HG03175 (cell line): Measurements from ENCODE around the gene TAF4B.
A peak's percentile ranks its signal among the peaks of the same experiment; 100 is the strongest.
"Not testable (repeated sequence)": the region's sequence is repeated elsewhere in the genome, so short reads cannot be mapped to it uniquely, and the experiment has no call there.

Experiments
- ATAC-seq: cut with Tn5 transposase; IDR thresholded peaks from one replicate; pipeline ENCODE4 v1.9.1; 2021; ENCODE audit warnings: mild to moderate bottlenecking, moderate library complexity; ENCODE audit not compliant: unreplicated experiment

TAF4B gene

DNA sequence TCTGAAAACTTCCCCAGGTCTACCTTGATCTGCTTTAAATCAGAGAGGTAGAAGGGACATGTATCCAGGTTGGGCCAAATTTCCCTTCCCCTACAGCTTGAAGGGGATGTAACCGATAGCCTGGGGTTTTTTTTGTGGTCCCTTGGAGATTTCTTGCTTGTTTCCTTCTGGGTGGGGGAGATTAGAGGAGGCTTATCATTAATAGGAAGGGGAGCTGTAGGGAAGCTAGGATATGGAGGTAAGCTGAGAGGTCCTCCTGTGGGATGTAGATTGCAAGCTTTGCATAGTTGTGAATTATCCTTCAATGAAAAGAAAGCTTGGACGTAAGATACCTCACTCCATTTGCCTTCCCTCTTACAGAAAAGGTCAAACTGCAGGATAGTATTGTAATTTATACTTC, 11.1 kb downstream of the TAF4B start:
- ATAC-seq: not testable (repeated sequence)

DNA sequence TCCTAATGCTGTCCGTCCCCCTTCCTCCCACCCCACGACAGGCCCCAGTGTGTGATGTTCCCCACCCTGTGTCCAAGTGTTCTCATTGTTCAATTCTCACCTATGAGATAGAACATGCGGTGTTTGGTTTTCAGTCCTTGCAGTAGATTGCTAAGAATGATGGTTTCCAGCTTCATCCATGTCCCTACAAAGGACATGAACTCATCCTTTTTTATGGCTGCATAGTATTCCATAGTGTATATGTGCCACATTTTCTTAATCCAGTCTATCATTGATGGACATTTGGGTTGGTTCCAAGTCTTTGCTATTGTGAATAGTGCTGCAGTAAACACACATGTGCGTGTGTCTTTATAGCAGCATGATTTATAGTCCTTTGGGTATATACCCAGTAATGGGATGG, 12.5 kb downstream of the TAF4B start:
- not testable (repeated sequence) for ATAC-seq

- ATAC-seq: not testable (repeated sequence)
Measured at GRCh38 chr18:26242392-26242791, 16.1 kb downstream of the TAF4B start.

GRCh38 chr18:26245434-26245833, 19.2 kb downstream of the TAF4B start:
- not testable (repeated sequence) for ATAC-seq

DNA sequence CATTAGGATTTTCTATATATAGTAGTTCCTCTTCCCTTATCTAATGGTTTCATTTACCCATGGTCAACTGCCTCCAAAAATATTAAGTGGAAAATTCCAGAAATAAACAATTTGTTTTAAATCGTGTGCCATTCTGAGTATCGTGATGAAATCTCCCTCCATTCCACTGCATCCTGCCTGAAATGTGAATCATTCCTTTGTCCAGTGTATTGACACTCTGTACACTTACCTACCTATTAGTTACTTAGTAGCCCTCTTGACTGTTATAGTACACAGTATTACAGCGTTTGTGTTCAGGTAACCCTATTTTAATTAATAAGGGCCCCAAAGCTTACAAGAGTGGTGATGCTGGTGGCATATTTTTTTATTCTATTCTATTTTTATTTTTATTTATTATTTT, 26.2 kb downstream of the TAF4B start:
- no peak for ATAC-seq

DNA sequence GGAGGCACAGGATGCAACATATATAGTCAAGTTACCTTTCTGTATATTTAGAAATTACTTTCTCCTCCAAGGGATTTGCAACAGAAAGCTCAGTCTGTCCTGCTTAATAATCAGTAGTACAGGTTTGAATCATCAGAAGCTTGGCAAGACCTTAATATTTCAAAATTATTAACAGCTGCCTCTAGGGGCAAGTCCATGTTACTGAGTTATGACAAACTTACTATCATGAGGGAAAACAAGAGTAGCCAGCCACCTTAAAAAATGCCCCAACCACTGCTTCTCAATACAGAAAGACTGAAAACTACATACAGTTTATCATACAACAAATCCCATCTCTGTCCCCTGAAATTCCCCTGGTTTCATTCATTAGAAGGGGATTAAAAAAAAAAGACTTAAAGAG, 28.6 kb downstream of the TAF4B start:
- ATAC-seq: peak; percentile 59

GRCh38 chr18:26255695-26256622, 29.7 kb downstream of the TAF4B start:
- ATAC-seq: no peak

GRCh38 chr18:26258711-26259110, 32.5 kb downstream of the TAF4B start:
- no peak for ATAC-seq

GRCh38 chr18:26259416-26259815, 33.2 kb downstream of the TAF4B start:
- ATAC-seq: not testable (repeated sequence)

GRCh38 chr18:26262156-26262555, 35.9 kb downstream of the TAF4B start:
- no peak for ATAC-seq

GRCh38 chr18:26267357-26267930, 41.2 kb downstream of the TAF4B start:
- ATAC-seq: no peak

GRCh38 chr18:26268454-26268853, 42.2 kb downstream of the TAF4B start:
- ATAC-seq: no peak

GRCh38 chr18:26271917-26272549, 45.8 kb downstream of the TAF4B start:
- no peak for ATAC-seq

GRCh38 chr18:26277374-26277773, 51.1 kb downstream of the TAF4B start:
- ATAC-seq: no peak

DNA sequence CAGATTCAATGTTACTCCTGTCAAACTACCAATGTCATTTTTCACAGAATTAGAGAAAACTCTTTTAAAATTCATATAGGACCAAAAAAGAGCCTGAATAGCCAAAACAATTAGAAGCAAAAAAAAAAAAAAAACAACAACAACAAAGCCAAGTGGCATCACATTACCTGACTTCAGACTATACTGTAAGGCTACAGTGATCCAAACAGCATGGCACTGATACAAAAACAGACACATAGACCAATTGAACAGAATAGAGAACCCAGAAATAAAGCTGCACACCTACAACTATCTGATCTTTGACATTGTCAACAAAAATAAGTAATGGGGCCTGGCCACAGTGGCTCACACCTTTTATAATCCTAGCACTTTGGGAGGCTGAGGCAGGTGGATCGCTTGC, 53.2 kb downstream of the TAF4B start:
- no peak for ATAC-seq

DNA sequence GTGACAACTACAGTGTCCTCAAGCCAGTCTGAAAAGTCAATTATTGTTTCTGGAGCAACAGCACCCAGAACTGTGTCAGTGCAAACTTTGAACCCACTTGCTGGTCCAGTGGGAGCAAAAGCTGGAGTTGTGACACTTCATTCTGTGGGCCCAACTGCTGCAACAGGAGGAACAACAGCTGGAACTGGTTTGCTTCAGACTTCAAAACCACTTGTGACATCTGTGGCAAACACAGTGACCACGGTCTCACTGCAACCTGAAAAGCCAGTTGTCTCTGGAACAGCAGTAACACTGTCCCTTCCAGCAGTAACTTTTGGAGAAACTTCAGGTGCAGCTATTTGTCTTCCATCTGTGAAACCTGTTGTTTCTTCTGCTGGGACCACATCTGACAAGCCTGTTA, 59.8 kb downstream of the TAF4B start:
- ATAC-seq: peak; percentile 78

DNA sequence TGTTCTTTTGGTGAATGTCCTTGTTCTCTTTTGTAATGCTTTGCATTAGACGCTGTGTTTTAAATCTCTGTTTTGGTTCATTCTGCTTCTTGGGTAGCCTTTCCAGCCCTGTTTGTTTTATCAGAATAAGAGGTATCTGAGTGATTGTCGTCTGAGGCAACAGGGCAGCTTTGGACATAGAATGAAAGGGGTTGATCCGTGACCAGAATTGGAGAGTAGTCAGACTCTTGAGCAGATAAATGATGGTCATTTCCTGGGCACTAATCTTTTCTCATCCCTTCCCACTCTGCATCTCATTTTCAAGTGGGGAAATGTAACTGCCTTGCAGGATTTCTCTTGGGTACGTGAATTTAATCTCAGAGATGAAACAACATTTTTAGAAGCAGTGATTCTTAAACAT, 61.4 kb downstream of the TAF4B start:
- no peak for ATAC-seq

DNA sequence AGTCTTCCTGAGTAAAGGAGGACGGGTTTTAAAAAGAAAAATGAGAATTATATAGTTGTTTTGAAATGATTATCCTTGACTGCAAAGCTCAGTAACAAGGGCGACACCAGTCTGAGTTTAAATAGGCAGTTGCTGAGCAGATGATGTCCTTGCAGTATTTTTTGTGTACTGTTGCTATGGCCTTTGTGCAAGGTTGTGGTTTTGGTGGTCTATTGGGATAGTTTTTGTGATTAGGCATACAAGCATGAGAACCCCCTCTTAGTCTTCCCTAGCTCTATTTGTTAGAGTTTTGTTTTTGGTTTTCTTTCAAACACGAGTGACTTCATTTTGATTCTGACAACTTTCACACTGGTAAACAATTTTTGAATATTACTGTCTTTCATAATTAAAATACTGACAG, 64.1 kb downstream of the TAF4B start:
- ATAC-seq: no peak

DNA sequence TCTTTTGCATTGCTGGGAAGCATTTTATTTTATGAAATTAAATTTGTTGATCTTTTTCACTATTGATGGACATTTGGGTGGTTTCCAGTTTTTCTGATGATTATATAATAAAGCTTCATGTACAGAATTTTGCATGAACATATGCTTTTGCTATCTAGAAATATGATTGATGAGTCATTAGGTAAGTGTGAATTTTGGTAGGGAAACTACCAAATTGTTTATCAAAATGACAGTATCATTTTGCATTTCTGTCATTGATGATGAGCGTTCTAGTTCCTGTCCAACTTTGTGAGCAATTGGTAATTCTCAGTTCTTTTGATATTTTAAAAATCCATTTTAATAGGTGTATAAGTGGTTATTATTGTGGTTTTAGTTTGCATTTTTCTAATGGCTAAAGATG, 67.7 kb downstream of the TAF4B start:
- no peak for ATAC-seq

- no peak for ATAC-seq
Measured at GRCh38 chr18:26298107-26298506, 71.9 kb downstream of the TAF4B start.

- no peak for ATAC-seq
Measured at GRCh38 chr18:26301681-26302080, 75.4 kb downstream of the TAF4B start.

DNA sequence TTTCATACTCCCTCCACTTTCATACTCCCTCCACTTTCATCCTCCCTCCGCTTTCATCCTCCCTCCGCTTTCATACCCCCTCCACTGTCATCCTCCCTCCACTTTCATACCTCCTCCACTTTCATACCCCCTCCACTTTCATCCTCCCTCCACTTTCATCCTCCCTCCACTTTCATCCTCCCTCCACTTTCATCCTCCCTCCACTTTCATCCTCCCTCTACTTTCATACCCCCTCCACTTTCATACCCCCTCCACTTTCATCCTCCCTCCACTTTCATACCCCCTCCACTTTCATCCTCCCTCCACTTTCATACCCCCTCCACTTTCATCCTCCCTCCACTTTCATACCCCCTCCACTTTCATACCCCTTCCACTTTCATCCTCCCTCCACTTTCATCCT, 77.0 kb downstream of the TAF4B start:
- not testable (repeated sequence) for ATAC-seq
